GM19395 (cell line): ENCODE results near the gene ZXDC.

ENCODE experiments used
- ATAC-seq: cut with Tn5 transposase; IDR thresholded peaks from one replicate; pipeline ENCODE4 v1.9.1; 2021; ENCODE audit warnings: mild to moderate bottlenecking, moderate library complexity; ENCODE audit not compliant: unreplicated experiment

The ZXDC gene

DNA sequence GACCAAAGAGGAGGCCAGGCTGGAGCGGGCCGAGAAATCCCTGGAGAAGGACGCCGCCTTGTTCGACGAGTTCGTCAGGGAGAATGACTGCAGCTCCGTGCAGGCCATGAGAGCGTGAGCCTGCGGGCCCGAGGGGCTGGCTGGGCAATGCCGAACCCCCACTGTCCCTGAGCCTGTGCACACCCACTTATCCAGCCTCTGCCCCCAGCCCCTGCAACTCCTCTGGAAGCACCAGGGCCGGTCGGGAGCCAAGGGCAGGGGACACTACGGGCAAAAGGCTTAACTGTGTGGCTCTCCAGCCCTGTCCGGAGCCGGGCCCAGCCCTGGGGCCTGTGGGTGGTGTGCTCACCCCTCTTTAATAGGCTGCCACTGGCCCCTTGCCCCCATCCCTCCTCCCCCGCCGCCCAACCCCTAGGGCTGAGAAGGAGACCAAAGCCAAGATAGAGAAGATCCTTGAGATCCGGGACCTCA lies 57.0 kb downstream of the ZXDC start:
- ATAC-seq = no peak

- no peak for ATAC-seq
Measured at GRCh38 chr3:126417981-126418530, 57.6 kb downstream of the ZXDC start.

GRCh38 chr3:126417515-126417914 lies 58.2 kb downstream of the ZXDC start:
- ATAC-seq = no peak

- no peak for ATAC-seq
Measured at GRCh38 chr3:126416943-126417342, 58.7 kb downstream of the ZXDC start.

DNA sequence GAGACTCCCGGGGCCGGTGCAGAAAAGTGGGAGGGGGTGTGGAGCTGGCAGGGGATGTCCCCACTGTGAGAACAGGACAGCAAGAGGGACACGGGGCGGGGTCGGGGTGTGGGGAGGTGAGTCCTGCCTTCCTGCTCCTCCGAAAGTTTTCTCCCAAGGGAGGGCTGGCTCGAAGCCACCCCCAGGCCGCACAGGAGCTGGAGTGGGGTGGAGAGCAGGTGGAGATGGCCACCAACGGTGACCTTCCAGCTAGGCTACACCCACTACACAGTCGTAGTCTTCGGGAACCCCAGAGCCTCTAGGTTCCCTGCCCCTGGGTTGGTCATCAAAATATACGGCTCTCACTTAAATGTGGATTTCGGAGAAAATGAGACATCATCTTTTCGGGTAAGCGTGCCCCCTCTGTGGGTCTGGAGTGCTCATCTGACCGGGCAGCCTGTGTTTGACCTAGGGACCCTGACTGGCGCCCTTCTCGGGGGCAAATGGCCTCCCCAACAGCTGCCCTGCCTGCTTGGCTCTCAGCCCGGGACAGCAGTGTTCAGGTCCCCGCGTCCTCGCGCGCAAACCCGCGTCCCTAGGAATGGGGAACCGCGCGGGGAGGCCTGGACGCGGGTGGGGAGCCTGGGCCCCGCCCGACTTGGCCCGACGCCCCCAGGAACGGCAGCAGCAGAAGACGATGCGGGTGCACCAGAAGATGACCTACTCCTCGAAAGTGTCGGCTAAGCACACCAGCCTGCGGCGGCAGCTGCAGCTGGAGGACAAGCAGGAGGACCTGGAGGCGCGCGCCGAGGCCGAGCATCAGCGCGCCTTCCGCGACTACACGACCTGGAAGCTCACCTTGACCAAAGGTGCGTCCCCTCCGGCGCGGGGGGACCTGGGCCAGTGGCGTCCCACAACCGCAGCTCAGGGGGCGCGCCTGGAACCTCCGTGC lies 59.8 kb downstream of the ZXDC start:
- no peak for ATAC-seq

DNA sequence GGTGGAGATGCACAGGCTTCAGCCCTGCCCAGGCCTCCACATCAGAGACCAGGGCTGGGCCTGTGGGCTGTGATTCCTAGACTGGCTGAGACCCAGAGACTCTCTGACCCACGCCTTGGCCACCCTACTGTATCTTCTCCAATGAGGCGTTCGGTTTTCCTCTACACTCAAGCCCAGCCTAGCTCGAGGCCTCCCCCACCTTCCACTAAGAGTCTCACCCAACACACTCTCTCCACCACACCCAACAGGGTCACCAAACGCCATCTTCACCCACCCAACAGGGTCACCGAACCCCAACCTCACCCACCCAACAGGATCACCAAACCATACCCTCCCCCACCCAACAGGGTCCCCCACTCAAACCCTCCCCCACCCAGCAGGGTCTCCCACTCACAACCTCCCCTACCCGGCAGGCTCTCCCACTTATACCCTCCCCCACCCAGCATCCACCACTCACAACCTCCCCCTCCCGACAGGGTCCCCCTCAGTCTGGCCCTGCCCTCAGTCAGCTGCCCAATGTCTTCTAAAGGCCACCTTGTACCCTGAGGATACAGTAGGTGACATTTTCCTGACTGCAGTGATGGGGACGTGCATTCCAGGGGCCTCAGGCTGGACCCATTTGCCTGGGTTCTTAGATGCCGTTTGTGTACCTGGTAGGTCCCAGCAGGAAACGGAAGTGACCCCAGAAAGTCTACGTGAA lies 60.6 kb downstream of the ZXDC start:
- ATAC-seq = no peak

DNA sequence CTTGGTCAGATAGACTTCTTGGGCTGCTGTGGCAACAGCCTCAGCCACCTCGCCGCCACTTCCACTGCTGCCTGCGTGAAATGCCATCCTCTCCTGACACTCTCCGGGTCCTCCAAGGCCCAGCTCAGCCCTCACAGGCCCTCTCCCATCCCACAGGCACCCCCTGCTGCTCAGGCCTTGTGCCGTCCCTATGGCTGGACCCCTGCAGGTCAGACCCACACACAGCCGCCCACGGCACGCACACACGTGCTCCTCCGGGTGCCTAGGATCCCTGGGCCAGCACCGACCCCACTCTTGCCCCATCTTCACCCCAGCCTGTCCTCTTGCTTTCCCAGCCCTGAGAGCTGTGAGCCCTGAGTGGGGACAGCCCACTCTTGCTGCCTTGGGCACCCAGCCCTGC lies 61.3 kb downstream of the ZXDC start:
- ATAC-seq = no peak

DNA sequence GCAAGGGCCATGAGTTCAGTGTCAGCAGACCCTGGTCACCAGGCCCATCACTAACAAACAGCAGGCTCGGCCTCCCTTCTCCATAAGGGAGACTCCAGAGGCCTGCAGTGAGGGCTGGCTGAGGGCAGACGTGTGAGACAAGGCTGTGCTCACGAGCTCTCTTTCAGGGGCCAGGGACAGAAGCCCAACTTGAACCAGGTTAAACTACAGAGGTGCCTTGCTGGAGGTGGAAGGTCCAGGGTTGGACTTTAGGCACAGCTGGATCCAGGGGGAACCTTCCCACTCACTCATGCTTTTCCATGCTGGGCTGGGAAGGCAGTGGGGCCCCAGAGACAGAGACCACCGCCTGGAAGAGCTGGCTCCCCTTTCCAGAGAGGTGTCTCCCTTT lies 62.0 kb downstream of the ZXDC start:
- ATAC-seq = no peak

DNA sequence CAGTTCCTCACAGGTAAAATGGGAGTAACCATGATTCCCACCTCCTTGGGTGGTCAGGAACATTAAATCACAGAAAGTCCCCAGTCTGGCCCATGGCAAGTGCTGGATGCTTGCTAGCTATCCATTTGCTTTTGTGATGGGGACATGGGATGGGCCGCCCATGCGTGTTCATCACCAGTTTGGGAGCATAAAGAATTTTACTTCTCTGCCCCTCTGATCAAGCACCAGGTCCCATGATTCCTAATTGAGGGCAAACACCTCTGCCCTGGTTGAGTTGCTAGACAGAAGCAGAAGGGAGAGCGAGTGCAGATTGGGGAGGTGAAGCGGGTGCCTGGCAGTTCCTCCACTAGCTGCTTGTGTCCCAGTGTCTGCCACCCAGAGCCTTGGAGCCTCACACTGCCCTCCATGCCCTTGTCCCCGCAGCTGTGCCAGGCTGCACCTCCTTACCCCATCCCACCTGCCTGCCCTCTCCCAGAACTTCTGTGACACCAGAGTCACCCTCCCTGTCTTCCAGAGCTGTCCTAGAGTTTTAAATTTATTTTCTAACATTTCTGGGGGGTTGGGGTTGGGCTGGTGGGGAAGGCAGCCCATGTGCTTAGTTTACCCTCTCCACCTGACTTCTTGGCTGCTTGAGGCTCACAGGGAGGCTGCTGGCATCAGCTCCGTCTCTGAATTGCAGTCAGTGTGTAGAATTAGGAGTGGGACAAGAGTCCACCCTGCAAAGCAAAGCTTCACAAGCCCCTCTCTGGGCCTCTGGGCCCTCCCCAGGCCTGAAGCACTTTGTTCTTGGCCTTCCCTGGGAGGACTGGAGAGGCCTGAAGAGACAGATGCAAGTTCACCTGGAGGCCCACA lies 62.6 kb downstream of the ZXDC start:
- ATAC-seq = no peak

DNA sequence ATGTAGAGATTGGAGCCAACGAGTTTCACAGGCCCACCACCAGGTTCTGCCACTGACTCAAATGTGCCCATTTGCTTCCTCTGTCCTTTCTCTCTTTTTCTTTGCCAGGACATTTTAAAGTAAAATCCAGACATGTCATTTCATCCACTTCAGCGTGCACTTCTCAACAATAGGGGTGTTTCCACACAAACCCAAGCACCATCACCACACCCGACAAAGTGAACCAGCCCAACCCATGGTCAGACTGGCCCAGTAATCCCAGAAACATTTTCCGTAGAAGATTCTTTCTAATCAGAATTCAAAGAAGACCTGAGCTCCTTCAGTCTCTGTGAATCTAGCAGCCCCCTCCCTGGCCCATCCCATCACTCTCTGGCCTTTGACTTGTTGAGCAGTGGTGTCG lies 67.6 kb downstream of the ZXDC start:
- ATAC-seq = no peak

DNA sequence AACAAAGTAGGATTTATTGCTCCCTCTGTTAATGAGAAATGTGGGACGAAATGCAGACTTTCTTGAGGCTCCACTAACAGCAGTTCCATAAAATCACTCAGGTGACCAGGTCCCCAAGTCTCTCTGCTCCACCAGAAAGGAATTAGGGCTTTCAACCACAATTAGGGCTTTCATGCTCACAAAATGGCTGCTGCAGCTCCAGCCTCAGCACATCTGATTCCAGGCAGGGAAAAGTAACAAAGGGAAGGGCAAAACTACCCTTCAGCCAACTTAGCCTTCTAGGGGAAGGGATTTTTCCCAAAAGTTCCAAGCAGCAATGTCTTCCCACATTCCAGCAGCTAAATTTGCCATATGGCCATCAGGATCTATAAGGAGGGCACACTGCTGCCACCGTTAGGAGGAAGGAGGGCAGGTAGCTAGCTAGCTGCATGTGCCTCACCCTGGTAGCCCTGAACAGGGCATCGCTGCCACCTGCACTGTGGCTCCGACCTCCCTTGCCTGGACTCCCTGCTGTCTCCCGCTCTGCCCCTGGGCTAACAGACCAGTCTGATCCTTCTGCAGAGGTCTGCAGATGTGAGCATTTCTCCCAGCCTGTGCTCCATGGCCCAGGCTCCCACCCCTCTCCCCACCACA lies 68.2 kb downstream of the ZXDC start:
- no peak for ATAC-seq

- ATAC-seq = no peak
Measured at GRCh38 chr3:126406389-126407296, 69.0 kb downstream of the ZXDC start.

- no peak for ATAC-seq
Measured at GRCh38 chr3:126402666-126403302, 72.9 kb downstream of the ZXDC start.

GRCh38 chr3:126402178-126402577 lies 73.5 kb downstream of the ZXDC start:
- ATAC-seq = no peak

DNA sequence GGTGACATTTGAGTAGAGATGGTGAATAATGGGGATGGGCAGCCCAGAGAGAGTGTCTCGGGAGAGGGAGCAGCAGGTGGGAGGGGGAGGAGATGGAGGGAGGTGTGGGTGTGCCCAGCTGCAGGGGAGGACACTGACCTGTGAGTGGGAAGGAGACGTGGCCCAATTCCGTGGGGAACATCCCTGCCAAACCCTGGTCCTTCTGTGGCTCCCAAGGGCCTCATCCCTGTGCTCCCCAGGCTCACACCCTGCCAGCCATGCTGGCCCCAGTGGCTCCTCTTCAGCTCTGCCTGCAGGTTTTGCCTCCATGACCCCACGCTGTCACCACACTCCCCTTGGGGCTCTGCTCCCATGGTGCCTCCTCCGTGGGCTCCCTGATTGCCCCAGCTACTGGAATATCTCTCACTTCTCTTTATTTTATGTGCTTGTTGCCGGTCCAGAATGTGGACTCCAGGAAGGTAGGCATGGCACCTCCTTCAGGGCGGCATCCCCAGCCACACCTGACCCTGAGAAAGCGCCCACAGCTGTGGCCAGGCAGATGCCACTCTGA lies 74.0 kb downstream of the ZXDC start:
- ATAC-seq = no peak

DNA sequence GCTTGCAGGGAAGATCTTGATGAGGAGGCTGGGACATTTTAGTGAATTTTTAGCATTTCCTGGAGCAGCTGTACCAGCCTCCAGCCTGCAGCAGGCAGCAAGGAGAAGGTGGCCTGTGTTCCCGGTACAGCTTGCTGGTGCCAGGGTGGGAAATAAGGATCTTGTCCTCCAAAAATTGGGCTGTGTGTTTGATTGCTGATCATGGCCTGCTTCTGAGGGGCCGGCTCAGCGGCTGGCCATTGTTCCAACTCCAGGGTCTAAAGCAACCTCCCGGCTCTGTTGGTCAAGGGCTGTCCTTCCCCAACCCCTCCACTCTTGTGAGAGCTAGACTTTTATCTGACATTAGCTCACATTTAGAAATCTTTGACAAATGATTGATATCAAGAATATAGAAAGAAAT lies 75.9 kb downstream of the ZXDC start:
- no peak for ATAC-seq

DNA sequence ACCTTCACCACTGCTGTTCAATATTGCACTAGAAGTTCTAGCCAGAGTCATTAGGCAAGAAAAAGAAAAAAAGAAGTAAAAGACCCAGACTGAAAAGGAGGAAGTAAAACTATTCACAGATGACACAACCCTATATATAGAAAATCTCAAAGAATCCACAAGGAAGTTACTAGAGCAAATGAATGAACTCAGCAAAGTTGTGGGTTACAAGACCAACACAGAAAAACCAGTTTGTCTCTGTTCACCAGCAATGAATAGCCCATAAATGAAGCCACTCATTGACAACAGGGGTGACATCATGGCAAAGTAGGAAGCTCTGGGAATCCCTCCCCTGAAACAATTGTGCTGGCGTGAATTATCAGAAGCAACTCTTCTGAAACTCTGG lies 76.3 kb downstream of the ZXDC start:
- ATAC-seq = no peak

DNA sequence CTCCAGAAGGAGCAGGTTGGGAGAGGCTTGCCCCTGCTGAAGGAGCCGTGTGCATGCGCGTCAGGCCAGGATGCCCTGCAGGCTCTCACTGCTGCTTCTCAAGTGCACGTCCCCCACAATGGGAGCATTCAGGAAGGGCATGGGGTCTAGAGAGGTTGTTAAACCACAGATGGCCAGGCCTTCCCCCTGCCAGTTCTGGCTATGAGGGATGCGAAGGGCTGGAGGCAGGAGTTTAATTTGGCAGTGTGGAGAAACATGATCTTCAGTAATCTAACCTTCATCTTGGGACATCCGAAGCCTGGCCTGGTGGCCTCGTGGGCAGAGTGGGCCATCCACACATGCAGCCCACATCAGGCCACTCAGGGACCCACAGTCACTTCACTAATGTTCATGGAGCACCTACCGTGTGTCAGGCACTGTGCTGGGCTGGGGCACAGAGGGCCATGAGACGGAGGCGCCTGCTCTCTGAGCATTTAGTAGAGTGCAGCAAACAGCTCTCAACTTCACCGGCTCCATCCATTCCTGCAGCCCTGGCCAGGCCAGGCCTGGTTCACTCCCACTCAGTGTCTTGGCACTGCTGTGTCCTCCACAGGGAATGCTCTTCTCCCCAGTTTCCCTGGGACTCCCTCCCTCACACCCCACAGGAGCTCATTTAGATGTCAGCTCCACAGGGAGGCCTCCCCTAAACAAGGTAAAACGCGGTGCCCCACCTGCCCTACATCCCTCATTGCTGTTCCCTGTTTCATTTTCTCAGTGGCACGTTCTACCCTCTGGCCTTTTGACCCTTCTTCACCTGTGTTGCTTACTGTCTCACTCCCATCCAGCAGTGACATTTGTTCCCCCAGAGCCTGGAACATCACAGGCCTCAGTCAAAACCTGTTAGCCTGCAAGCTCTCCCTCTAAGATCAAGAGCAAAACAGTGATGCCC lies 77.0 kb downstream of the ZXDC start:
- ATAC-seq = no peak
